ENCODE measurements around the gene SMAD5. TPM values are rescaled to one million over a fixed set of nuclear protein-coding genes. Genes with fewer than 3 reads are reported as not detected.
A peak's percentile ranks its signal among the peaks of the same experiment; 100 is the strongest.

SMAD5 gene
- total and polyA plus RNA-seq, 8 donors, result 4.3 to 46.1 (median 20.7) TPM

GRCh38 chr5:136089791-136090190 is 42.9 kb upstream of the SMAD5 start:
- Histone ChIP-seq H3K36me3 (no peaks in the 10 kb centered on the region), H3K27ac (peak overlapping the region in 1 of 4 donors; percentile 21), H3K4me3 (no peak overlapping the region), H3K9me3 (no peaks in the 10 kb centered on the region), H3K4me1 (peaks cover 6 to 17% (median 16%) of the 10 kb centered on the region in 3 donors), H3K27me3 (no peaks in the 10 kb centered on the region)
- intact Hi-C loops (cut with DNase I), result no loop called here
- 62 to 70% methylated on average over 7 of the region's 7 CpGs for WGBS, 2 donors
- FAIRE-seq, result no peak
- no peak for TF ChIP-seq CTCF (IDR thresholded peaks at IDR 0.05)
- no peak for ATAC-seq
- no peak for DNase-seq

- no peak for DNase-seq
- Histone ChIP-seq H3K4me3 (no peak overlapping the region), H3K4me1 (peaks cover 12 to 19% (median 13%) of the 10 kb centered on the region in 3 donors), H3K36me3 (no peaks in the 10 kb centered on the region), H3K9me3 (no peaks in the 10 kb centered on the region), H3K27me3 (no peaks in the 10 kb centered on the region), H3K27ac (peak overlapping the region in 1 of 4 donors; percentile 21)
- WGBS, 2 donors, result 97 to 99% methylated on average over 4 of the region's 4 CpGs
- intact Hi-C loops (cut with DNase I), result no loop called here
- ATAC-seq, result no peak
- FAIRE-seq, result no peak
- TF ChIP-seq CTCF (IDR thresholded peaks at IDR 0.05), result no peak
Observed at GRCh38 chr5:136090319-136090718, 42.3 kb upstream of the SMAD5 start.

GRCh38 chr5:136094189-136094912 is 38.3 kb upstream of the SMAD5 start:
- no peak for TF ChIP-seq CTCF (IDR thresholded peaks at IDR 0.05)
- no peak overlapping the region for H3K4me3 ChIP-seq
- H3K36me3 ChIP-seq, result no peaks in the 10 kb centered on the region
- ATAC-seq, result peak; percentile 94 to 97 (median 97)
- no peaks in the 10 kb centered on the region for H3K9me3 ChIP-seq
- peak overlapping the region in 2 of 4 donors; percentile 59 to 61 for H3K27ac ChIP-seq
- intact Hi-C loops (cut with DNase I), result no loop called here
- peak in 4 of 6 donors; percentile 33 to 72 (median 44) for DNase-seq
- 21 to 30% methylated on average over 3 of the region's 3 CpGs for WGBS, 2 donors
- H3K4me1 ChIP-seq, result peaks cover 6 to 19% (median 6%) of the 10 kb centered on the region in 3 donors
- no peak for FAIRE-seq
- H3K27me3 ChIP-seq, result no peaks in the 10 kb centered on the region

GRCh38 chr5:136094913-136095641 is 37.6 kb upstream of the SMAD5 start:
- 40 to 42% methylated on average over 8 of the region's 8 CpGs for WGBS, 2 donors
- Histone ChIP-seq H3K4me3 (no peak overlapping the region), H3K36me3 (no peaks in the 10 kb centered on the region), H3K27ac (peak overlapping the region in 1 of 4 donors; percentile 61), H3K27me3 (no peaks in the 10 kb centered on the region), H3K9me3 (no peaks in the 10 kb centered on the region), H3K4me1 (peaks cover 6 to 19% (median 6%) of the 10 kb centered on the region in 3 donors)
- FAIRE-seq (no peak), DNase-seq (no peak), ATAC-seq (peak; percentile 12 to 39 (median 35))
- intact Hi-C loops (cut with DNase I), result no loop called here
- TF ChIP-seq CTCF (IDR thresholded peaks at IDR 0.05), result no peak

Measured in pancreas (tissue), 10 donors.